HFFc6 (cell line): ENCODE results near the gene PHETA1. TPM values are rescaled to one million over a fixed set of nuclear protein-coding genes. Genes with fewer than 3 reads are reported as not detected.

ENCODE experiments used
- DNase-seq: peaks from one replicate; pipeline ENCODE4 v3.0.0-alpha.2; 2018
- H3K27ac Mint-ChIP-seq: 2 replicates; pipeline ENCODE4 v1.8.0; 2020; ENCODE audit warnings: mild to moderate bottlenecking, mixed read lengths
- H3K27me3 Mint-ChIP-seq: 2 replicates; pipeline ENCODE4 v1.8.0; 2021; ENCODE audit warnings: mild to moderate bottlenecking, moderate library complexity, mixed read lengths; ENCODE audit not compliant: insufficient read depth
- H3K36me3 Mint-ChIP-seq: 2 replicates; pipeline ENCODE4 v1.8.0; 2021; ENCODE audit warnings: low read depth, mixed read lengths
- H3K4me1 Mint-ChIP-seq: 2 replicates; pipeline ENCODE4 v1.8.0; 2020; ENCODE audit warnings: low read depth, mixed read lengths
- H3K4me3 Mint-ChIP-seq: 2 replicates; pipeline ENCODE4 v1.8.0; 2020; ENCODE audit warnings: mild to moderate bottlenecking, moderate library complexity, mixed read lengths
- H3K9me3 Mint-ChIP-seq: 2 replicates; pipeline ENCODE4 v1.8.0; 2020; ENCODE audit warnings: mild to moderate bottlenecking, mixed read lengths
- total RNA-seq, 6 experiments: library from RNA; stranded (reverse); fragmentation: NEBNext Ultra II Directional; extraction: Animal tissue kit (Norgen Biotek cat#: 25700); gene quantifications; 2 replicates in 1 of 6; 3 replicates in 5 of 6; pipeline ENCODE4 v1.2.3, GENCODE V29; 2021
- TF ChIP-seq, protein P1 (sequence below): fragments of 200-600 bp; sonication (generic); IDR thresholded peaks from 2 replicates; pipeline ENCODE4 v1.5.0; 2021; ENCODE audit warnings: antibody characterized with exemption, mild to moderate bottlenecking

The PHETA1 gene
- total RNA-seq, 6 experiments from 2014 or later, result 11.5 to 15.0 (median 14.0) TPM

DNA sequence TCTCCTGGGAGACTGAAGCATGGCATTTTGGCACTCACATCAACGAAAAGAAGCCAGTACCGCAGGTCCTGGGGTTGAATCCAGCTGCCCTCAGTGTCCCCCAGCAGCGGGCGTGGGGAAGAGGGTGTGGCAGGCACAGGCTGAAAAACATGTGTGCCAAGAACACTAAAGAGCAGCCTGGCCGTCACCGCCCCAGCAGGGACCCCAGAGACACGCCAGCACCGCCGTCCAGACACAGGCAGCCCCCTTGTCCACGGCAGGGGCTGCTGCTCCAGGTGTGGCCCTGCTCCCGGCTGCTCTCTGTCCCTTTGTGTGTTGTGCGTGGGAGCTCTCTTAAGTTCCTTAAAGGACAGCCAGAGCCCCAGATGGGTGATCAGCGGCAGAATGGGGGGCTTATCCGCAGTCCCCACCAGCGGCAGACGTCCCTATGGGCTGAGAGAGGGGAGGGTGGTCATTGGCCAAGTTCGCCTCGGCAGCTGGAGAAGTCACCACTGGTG, 556 bp downstream of the PHETA1 start:
- Mint-ChIP-seq H3K27me3 (peaks cover 7% of the 10 kb centered on the region), H3K9me3 (no peaks in the 10 kb centered on the region), H3K4me3 (peak overlapping the region; percentile 88), H3K4me1 (peaks cover 37% of the 10 kb centered on the region), H3K27ac (peak overlapping the region; percentile 27; the same call in 1 of the 2 replicates), H3K36me3 (no peaks in the 10 kb centered on the region)
- TF ChIP-seq, protein P1, sequence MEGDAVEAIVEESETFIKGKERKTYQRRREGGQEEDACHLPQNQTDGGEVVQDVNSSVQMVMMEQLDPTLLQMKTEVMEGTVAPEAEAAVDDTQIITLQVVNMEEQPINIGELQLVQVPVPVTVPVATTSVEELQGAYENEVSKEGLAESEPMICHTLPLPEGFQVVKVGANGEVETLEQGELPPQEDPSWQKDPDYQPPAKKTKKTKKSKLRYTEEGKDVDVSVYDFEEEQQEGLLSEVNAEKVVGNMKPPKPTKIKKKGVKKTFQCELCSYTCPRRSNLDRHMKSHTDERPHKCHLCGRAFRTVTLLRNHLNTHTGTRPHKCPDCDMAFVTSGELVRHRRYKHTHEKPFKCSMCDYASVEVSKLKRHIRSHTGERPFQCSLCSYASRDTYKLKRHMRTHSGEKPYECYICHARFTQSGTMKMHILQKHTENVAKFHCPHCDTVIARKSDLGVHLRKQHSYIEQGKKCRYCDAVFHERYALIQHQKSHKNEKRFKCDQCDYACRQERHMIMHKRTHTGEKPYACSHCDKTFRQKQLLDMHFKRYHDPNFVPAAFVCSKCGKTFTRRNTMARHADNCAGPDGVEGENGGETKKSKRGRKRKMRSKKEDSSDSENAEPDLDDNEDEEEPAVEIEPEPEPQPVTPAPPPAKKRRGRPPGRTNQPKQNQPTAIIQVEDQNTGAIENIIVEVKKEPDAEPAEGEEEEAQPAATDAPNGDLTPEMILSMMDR, result no peak
- no peak for DNase-seq

DNA sequence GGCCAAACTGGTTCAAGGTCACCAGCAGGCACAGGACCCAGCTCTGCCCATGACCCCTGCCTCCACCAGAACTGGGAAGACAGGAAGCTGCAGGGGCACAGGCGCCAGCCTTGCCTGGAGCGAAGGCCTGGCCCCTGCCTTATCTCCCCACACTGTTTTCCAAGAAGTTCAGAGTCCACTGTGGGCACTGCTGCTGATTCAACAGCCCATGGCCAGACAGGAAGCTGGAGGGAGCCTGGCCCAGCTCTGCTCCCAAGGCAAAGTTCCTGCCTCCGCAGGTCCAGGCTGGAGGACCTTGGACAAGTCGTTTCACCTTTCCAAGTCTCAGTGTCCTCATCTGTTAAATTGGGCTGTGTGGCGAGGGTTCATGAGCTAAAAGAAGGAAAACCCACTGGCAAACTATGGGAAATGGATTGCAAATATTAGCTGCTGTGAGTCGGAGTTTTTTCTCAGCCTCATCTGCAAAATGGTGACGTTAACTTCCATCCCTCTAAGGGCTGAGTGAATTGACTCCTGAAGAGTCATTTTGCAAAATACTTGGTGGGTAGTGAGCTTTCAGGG, 1.2 kb downstream of the PHETA1 start:
- no peaks in the 10 kb centered on the region for H3K36me3 Mint-ChIP-seq
- peak overlapping the region; percentile 27; the same call in 1 of the 2 replicates for H3K27ac Mint-ChIP-seq
- peaks cover 4% of the 10 kb centered on the region for H3K27me3 Mint-ChIP-seq
- TF ChIP-seq, protein P1, result no peak
- peak overlapping the region; percentile 88 for H3K4me3 Mint-ChIP-seq
- H3K9me3 Mint-ChIP-seq, result no peaks in the 10 kb centered on the region
- peaks cover 39% of the 10 kb centered on the region for H3K4me1 Mint-ChIP-seq
- DNase-seq, result no peak

GRCh38 chr12:111366583-111366982, 2.3 kb downstream of the PHETA1 start:
- H3K4me1 Mint-ChIP-seq, result peaks cover 44% of the 10 kb centered on the region
- no peak overlapping the region for H3K4me3 Mint-ChIP-seq
- no peak overlapping the region for H3K27ac Mint-ChIP-seq
- peaks cover 2% of the 10 kb centered on the region for H3K27me3 Mint-ChIP-seq
- TF ChIP-seq, protein P1, result no peak
- H3K36me3 Mint-ChIP-seq, result no peaks in the 10 kb centered on the region
- DNase-seq, result no peak
- H3K9me3 Mint-ChIP-seq, result no peaks in the 10 kb centered on the region

DNA sequence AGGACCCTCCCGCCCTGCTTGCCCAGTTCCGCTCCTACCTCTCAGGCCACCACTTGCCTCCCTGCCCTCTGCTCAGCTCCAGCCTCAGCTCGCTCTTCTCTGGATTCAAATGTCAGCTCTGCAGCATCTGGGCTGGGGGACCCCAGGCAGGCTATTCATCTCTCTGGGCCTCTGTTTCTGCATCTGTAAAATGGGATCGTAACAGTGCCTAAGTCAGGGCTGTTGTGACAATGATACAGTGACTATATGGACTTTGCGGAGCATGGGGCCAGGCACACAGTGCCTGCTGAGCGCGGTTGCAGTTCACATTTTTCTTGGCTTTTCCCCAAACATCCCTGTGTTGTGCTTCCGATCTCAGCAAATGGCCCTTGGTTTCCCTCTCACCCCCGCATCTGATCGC, 2.8 kb downstream of the PHETA1 start:
- TF ChIP-seq, protein P1, result no peak
- DNase-seq, result no peak
- Mint-ChIP-seq H3K4me3 (no peak overlapping the region), H3K9me3 (no peaks in the 10 kb centered on the region), H3K27me3 (peaks cover 6% of the 10 kb centered on the region), H3K27ac (no peak overlapping the region), H3K36me3 (no peaks in the 10 kb centered on the region), H3K4me1 (peaks cover 44% of the 10 kb centered on the region)

GRCh38 chr12:111363578-111363977, 5.3 kb downstream of the PHETA1 start:
- H3K27ac Mint-ChIP-seq, result peak overlapping the region; percentile 14; the same call in 1 of the 2 replicates
- TF ChIP-seq, protein P1, result no peak
- H3K4me3 Mint-ChIP-seq, result no peak overlapping the region
- DNase-seq, result peak; percentile 14
- peaks cover 56% of the 10 kb centered on the region for H3K4me1 Mint-ChIP-seq
- no peaks in the 10 kb centered on the region for H3K9me3 Mint-ChIP-seq
- no peaks in the 10 kb centered on the region for H3K36me3 Mint-ChIP-seq
- H3K27me3 Mint-ChIP-seq, result peaks cover 11% of the 10 kb centered on the region
